HAP-1 (cell line): Measurements from ENCODE around the gene SPOP.
"Not testable (repeated sequence)": the region's sequence is repeated elsewhere in the genome, so short reads cannot be mapped to it uniquely, and the experiment has no call there.

Experiments
- DNase-seq, 2 experiments: peaks; one replicate each; pipeline ENCODE4 v3.0.0-alpha.2; 2016 to 2020; ENCODE audit warnings: low spot score in 2 of 2
- H3K27me3 ChIP-seq: fragments of 250-450 bp; sonication (Bioruptor Pico); 2 replicates; pipeline ENCODE4 v1.5.1; 2020; ENCODE audit warnings: low read depth, mild to moderate bottlenecking, moderate library complexity
- H3K36me3 ChIP-seq: fragments of 250-450 bp; sonication (Bioruptor Pico); replicated peaks from 2 replicates; pipeline ENCODE4 v1.5.1; 2020; ENCODE audit warnings: mild to moderate bottlenecking
- H3K4me1 ChIP-seq: fragments of 250-450 bp; sonication (Bioruptor Pico); 2 replicates; pipeline ENCODE4 v1.5.1; 2020; ENCODE audit warnings: mild to moderate bottlenecking
- H3K4me3 ChIP-seq: fragments of 250-450 bp; sonication (Bioruptor Pico); 2 replicates; pipeline ENCODE4 v1.5.1; 2020; ENCODE audit warnings: mild to moderate bottlenecking, moderate library complexity
- H3K9me3 ChIP-seq: fragments of 250-450 bp; sonication (Bioruptor Pico); 2 replicates; pipeline ENCODE4 v1.5.1; 2020; ENCODE audit warnings: mild to moderate bottlenecking, moderate library complexity
- in situ Hi-C: fragments of 300-500 bp; cut with MboI; formaldehyde crosslinking; loops from 3 replicates; pipeline ENCODE4 v1.14.3; 2020; ENCODE audit warnings: low sequenced_read_pairs, inconsistent platforms, mixed read lengths

The SPOP gene

GRCh38 chr17:49688848-49689247 is 11.0 kb upstream of the SPOP start:
- DNase-seq, result no peak
- peaks cover 8% of the 10 kb centered on the region for H3K27me3 ChIP-seq
- H3K9me3 ChIP-seq, result no peaks in the 10 kb centered on the region
- in situ Hi-C loops, result no loop called here
- H3K4me3 ChIP-seq, result no peak overlapping the region
- H3K4me1 ChIP-seq, result no peaks in the 10 kb centered on the region
- H3K36me3 ChIP-seq, result no peaks in the 10 kb centered on the region

DNA sequence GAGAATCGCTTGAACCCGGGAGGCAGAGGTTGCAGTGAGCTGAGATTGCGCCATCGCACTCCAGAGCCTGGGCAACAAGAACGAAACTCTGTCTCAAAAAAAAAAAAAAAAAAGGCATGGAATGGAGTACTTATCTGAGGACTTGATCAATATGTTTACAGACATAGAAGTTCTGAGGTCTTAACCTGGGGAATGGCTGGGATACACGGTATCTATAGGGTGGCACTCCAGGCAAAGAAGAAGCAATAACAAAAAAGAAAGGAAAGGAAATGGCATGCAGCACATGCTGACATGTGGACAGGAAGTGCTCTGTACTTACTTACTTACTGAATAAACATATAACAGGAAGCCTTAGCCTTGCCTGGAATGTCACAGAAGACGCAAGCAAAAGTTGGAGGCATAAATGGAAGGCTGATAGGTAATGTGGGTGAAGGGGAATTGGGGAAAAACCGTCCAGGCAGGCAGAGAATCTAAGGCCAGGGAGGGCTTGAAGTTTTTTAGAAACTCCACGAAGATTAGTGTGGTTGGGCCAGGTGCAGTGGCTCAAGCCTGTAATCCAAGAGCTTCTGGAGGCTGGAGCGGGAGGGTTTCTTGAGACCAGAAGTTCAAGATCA is 10.1 kb upstream of the SPOP start:
- Histone ChIP-seq H3K36me3 (no peaks in the 10 kb centered on the region), H3K27me3 (peaks cover 8% of the 10 kb centered on the region), H3K4me3 (no peak overlapping the region), H3K9me3 (no peaks in the 10 kb centered on the region), H3K4me1 (no peaks in the 10 kb centered on the region)
- in situ Hi-C loops, result no loop called here
- no peak for DNase-seq

GRCh38 chr17:49681106-49681979 is 3.4 kb upstream of the SPOP start:
- no peaks in the 10 kb centered on the region for H3K36me3 ChIP-seq
- in situ Hi-C loops, result no loop called here
- no peaks in the 10 kb centered on the region for H3K9me3 ChIP-seq
- peaks cover 3% of the 10 kb centered on the region for H3K4me1 ChIP-seq
- no peak for DNase-seq
- no peak overlapping the region for H3K4me3 ChIP-seq
- peaks cover 8% of the 10 kb centered on the region for H3K27me3 ChIP-seq

- H3K9me3 ChIP-seq, result no peaks in the 10 kb centered on the region
- DNase-seq, result no peak
- H3K4me1 ChIP-seq, result peaks cover 7% of the 10 kb centered on the region
- H3K4me3 ChIP-seq, result no peak overlapping the region
- H3K27me3 ChIP-seq, result peaks cover 4% of the 10 kb centered on the region
- in situ Hi-C loops, result no loop called here
- H3K36me3 ChIP-seq, result no peaks in the 10 kb centered on the region
Measured at GRCh38 chr17:49680314-49680713, 2.4 kb upstream of the SPOP start.

DNA sequence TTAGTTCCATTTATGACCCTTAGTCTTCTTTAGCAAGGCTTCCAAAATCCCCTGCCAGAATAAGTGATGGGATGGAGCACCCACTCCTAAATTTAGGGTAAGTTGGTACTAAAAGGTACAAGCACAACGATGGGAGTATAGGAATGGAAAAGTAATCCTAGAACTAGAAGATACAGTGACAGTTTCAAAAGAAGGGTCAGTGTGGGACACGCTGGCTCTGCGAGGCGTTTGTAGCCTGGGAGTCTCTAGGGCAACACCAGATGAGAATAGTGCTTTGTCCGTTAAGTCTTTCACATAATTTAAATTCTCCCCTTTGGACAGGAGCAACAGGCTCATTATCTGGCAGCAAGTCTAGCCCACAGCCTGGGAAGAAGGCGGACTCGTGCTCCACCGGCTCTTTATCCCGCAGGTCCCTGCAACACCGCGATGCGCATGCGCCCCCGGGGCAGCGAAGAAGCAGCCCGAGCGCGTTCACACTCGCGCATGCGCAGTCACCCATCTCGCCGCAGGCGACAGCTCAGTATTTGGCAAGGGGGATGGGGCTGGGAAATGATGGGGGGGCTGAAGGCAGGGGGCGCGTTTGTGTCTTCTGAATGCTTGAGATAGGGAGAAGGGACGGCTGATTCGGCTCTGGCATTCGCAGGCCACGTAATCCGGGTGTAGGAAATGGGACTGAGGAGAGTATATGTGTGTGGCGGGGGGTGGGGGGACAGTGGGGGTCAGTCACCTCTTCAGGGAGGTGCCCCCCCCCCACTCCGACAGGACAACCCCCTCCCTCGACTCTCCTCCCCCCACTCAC is 564 bp downstream of the SPOP start:
- H3K4me1 ChIP-seq, result peaks cover 7% of the 10 kb centered on the region
- no peaks in the 10 kb centered on the region; the same call in 1 of the 2 replicates for H3K27me3 ChIP-seq
- peak overlapping the region; percentile 52 for H3K4me3 ChIP-seq
- in situ Hi-C loops, result no loop called here
- no peaks in the 10 kb centered on the region for H3K9me3 ChIP-seq
- peak; percentile 91 to 98 for DNase-seq
- no peaks in the 10 kb centered on the region for H3K36me3 ChIP-seq

DNA sequence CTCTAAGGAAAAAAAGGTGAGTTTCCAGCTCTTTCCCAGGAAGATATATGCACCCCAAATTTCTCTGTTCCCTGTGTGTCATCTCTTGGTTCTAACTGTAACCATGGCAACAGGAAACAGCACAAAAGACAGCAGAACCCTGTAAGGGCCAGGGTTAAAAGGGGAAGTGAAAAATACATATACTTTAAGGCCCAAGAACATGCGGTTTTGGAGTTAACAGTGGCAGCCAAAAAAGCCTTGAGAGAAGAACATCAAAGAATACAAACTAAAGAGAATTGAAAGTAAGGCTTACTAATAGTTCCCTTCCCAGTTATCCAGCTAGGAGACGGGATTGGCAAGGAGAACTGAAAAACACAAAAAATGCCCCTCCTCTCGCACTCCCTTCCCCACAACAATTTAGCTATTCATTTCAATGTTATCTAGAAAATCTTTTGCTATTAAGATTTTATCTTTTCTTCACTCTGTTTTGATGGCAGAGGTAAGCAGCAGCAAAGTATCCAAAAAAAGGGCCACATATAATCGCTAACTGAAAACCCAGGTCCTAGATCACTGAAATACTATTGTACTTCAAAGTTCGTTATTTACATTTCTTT is 1.5 kb downstream of the SPOP start:
- peak overlapping the region; percentile 52 for H3K4me3 ChIP-seq
- H3K4me1 ChIP-seq, result peaks cover 7% of the 10 kb centered on the region
- H3K9me3 ChIP-seq, result no peaks in the 10 kb centered on the region
- no peak for DNase-seq
- H3K36me3 ChIP-seq, result no peaks in the 10 kb centered on the region
- in situ Hi-C loops, result no loop called here
- H3K27me3 ChIP-seq, result no peaks in the 10 kb centered on the region; the same call in 1 of the 2 replicates

DNA sequence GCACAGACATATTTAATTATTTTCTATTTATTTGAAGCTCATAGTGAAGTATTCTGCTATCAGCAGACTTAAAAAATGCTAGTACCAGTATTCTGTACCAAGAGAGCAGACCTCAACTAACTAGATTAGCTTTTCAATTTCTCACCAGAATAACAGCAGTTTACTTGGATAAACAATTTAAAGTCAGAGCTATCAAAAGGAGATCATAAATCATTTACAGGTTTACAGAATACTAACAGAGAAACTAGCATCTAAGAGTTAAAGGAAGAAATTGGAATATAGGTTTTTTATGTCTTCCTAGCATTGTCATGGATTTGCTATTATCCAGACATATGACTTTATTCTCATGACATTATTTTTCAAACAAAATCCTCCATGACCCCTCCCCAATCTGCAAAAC is 3.4 kb downstream of the SPOP start:
- in situ Hi-C loops, result no loop called here

DNA sequence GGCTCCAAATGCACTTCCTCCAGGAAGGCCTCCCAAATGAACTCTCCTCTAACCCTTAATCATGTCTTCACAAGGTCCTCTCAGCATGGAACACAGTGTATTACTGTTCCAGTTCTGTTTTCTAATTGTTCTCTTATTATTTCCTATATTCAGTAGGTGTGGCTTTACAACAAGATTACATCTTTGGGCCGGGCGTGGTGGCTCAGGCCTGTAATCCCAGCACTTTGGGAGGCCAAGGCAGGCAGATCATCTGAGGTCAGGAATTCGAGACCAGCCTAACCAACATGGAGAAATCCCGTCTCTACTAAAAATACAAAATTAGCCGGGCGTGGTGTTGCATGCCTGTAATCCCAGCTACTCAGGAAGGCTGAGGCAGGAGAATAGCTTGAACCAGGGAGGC is 4.2 kb downstream of the SPOP start:
- H3K36me3 ChIP-seq, in situ Hi-C loops, H3K4me3 ChIP-seq, DNase-seq, H3K9me3 ChIP-seq, H3K27me3 ChIP-seq, H3K4me1 ChIP-seq: not testable (repeated sequence)

More for the DNA sequence above, 3.4 kb downstream of the SPOP start:
- Histone ChIP-seq H3K4me1 (peaks cover 7% of the 10 kb centered on the region), H3K36me3 (no peaks in the 10 kb centered on the region), H3K9me3 (no peaks in the 10 kb centered on the region), H3K4me3 (no peak overlapping the region), H3K27me3 (no peaks in the 10 kb centered on the region)
- no peak for DNase-seq

GRCh38 chr17:49670641-49671040 is 7.3 kb downstream of the SPOP start:
- Histone ChIP-seq H3K27me3 (no peaks in the 10 kb centered on the region), H3K36me3 (no peaks in the 10 kb centered on the region), H3K4me3 (no peak overlapping the region), H3K4me1 (no peaks in the 10 kb centered on the region; the same call in 1 of the 2 replicates), H3K9me3 (no peaks in the 10 kb centered on the region)
- no peak for DNase-seq
- in situ Hi-C loops, result no loop called here

DNA sequence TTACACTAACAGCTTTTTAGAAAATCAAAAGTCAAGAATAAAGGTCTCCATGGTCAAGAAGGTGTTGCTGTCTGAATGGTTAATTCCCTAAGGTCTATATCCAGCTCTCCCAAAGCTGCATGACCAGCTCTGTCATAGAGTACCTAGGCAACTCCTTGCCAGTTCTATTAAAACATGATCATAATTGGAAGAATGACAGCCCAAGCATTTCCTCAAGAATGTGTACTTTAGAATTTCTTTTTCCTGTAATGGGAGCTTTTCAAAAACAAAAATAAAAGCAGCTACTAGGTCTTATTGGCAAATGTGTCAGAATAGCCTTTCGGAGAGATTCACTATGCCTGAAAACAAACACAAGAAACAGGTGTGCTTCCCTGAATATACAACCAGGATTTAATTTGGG is 7.9 kb downstream of the SPOP start:
- no peaks in the 10 kb centered on the region for H3K9me3 ChIP-seq
- DNase-seq, result no peak
- in situ Hi-C loops, result no loop called here
- H3K4me3 ChIP-seq, result no peak overlapping the region
- no peaks in the 10 kb centered on the region; the same call in 1 of the 2 replicates for H3K4me1 ChIP-seq
- H3K36me3 ChIP-seq, result no peaks in the 10 kb centered on the region
- no peaks in the 10 kb centered on the region for H3K27me3 ChIP-seq

DNA sequence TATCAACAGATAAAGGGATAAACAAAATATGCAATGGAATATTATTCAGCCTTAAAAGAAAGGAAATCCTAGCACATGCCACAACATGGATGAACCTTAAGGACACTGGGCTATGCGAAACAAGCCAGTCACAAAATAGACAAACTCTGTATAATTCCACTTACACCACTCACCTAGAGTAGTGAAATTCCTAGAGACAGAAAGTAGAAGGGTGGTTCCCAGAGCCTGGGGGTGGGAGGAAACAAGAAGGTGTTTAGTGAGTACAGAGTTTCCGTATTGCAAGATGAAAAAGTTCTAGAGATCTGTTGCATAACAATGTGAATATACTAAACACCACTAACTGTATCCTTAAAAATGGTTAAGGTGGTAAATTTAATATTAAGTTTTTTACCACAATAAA is 10.0 kb downstream of the SPOP start:
- no peaks in the 10 kb centered on the region for H3K27me3 ChIP-seq
- no peaks in the 10 kb centered on the region for H3K9me3 ChIP-seq
- no peaks in the 10 kb centered on the region for H3K36me3 ChIP-seq
- H3K4me3 ChIP-seq, result no peak overlapping the region
- DNase-seq, result no peak
- in situ Hi-C loops, result no loop called here
- no peaks in the 10 kb centered on the region for H3K4me1 ChIP-seq

DNA sequence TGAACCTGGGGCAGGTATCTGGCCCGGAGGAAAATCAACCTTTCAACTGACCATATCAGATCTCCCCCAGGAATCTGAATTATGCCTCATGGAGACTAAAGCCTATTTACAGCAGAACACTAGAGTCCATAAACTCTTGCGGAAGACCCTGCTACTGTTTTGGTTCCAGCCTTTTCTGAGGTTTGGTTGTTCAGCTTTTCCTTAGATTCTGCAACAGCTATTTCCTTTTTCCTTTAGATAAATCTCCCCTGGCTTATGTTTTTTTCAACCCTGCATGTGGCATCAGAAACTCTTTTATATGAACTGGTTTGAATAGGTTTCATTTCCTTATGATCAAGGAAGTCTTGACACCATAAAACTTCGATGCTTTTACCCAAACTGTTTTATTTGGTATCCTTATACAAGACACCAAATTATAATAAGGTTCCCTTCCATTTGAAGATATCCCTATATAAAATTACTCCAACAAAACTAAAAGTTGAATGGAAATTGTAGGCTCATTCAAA is 13.1 kb downstream of the SPOP start:
- H3K36me3 ChIP-seq, result no peaks in the 10 kb centered on the region

GRCh38 chr17:49659661-49660382 is 18.1 kb downstream of the SPOP start:
- Histone ChIP-seq H3K9me3 (no peaks in the 10 kb centered on the region), H3K4me3 (no peak overlapping the region), H3K36me3 (no peaks in the 10 kb centered on the region), H3K27me3 (no peaks in the 10 kb centered on the region), H3K4me1 (no peaks in the 10 kb centered on the region)
- in situ Hi-C loops, result no loop called here
- no peak for DNase-seq

More for the DNA sequence above, 13.1 kb downstream of the SPOP start:
- DNase-seq, result no peak
- H3K9me3 ChIP-seq, result no peaks in the 10 kb centered on the region
- in situ Hi-C loops, result no loop called here
- no peaks in the 10 kb centered on the region for H3K4me1 ChIP-seq
- H3K27me3 ChIP-seq, result no peaks in the 10 kb centered on the region
- H3K4me3 ChIP-seq, result no peak overlapping the region
